Measurements from ENCODE around the gene PVALEF.

Gene PVALEF

DNA sequence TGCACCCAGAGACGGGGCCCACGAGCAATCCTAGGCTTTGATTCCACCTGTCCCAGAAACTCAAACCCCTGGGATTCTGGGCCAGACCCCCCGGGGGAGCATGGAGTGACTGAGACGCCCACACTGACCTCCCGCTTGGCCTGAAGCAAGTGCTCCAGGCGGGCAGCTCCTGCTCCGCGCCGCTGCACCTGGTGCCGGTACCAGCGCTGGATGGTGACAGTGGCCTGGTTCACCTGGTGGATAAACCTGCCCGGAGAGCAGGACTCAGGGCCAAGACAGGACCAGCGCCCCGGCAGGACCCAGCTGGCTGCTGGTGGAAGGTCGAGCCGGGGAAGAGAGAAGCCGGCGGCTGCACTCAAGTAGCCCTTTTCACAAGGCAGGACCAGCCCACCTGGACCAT lies 34.9 kb downstream of the PVALEF start:
- Histone ChIP-seq H3K4me1 (peaks cover 68% of the 10 kb centered on the region), H3K27me3 (no peaks in the 10 kb centered on the region), H3K4me2 (peak overlapping the region; percentile 81), H3K27ac (peak overlapping the region; percentile 75), H3K9me3 (no peaks in the 10 kb centered on the region), H3K9ac (no peak overlapping the region), H3K36me3 (peaks cover 67% of the 10 kb centered on the region), H4K20me1 (0 out of 2 replicates have a peak, but pooled peaks cover 16% of the 10 kb centered on the region), H3K4me3 (no peak overlapping the region)
- TF ChIP-seq Cebpa-rat (IDR thresholded peaks at IDR 0.05) = no peak

DNA sequence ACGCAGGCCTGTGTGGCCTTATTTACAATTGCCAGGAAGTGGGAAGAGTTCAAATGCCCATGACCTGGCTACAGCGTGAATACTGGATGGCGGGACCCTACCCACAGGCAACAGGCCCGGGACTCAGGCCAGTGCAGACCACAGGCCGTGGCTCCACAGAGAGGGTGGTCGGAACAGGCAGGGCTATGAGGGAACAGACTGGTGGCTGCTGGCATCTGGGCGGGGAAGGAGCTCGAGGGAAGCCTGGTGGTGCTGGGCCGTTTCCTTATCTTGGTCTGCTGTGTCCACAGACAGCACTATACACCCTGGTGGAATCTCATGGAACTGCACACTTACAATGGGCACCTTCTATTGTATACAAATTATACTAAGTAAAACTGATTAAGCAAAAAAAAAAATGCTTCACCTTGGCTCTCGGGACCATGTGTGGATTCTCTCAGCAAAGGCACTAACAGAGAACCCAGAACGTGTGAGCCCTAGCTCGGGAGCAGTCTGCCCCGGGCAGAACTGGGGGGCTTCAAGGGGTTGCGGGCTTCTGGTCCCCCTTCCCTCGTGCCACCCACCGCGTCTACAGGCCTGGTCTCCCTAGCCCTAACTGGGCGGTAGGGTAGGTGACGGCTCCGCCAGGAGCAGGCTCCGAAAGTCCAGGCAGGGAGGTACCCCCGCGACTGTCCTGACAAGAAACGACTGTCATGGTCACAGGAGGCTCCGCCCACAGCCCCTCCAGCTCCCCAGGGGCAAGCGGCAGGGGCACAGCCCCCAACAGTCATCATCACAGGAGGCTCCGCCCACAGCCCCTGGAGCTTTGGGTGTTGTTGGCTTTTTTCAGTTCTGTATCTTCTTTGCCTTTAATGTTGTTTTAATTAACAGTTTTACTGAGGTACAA lies 35.6 kb downstream of the PVALEF start:
- Histone ChIP-seq H3K4me2 (peak overlapping the region; percentile 81), H3K27me3 (no peaks in the 10 kb centered on the region), H3K4me3 (no peak overlapping the region), H3K9me3 (no peaks in the 10 kb centered on the region), H3K9ac (0 out of 2 replicates have a peak overlapping the region, but pooled peaks have one; percentile 40), H4K20me1 (peaks cover 21% of the 10 kb centered on the region; the same call in 1 of the 2 replicates), H3K36me3 (peaks cover 60% of the 10 kb centered on the region), H3K4me1 (peaks cover 73% of the 10 kb centered on the region), H3K27ac (peak overlapping the region; percentile 75)
- TF ChIP-seq Cebpa-rat (IDR thresholded peaks at IDR 0.05) = no peak

DNA sequence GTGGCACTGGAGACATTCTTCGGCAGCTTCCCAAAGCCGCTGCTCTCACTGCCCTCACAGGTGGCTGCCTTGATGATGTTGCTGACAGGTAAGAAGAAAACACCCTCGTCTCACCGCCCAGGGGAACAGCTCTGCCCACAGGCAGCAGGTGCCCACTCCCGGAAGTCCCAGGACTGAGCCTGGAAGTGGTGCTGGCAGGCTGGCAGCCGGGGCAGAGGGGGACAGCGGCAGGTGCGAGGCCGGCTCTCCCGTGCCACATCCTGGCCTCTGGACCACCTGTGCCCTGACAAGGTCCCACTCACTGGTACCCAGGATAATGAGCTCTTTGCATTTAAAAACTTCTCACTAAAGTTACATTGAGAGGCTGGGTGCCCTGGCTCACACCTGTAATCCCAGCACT lies 37.0 kb downstream of the PVALEF start:
- peaks cover 46% of the 10 kb centered on the region for H3K36me3 ChIP-seq
- H3K27ac ChIP-seq = no peak overlapping the region
- H3K4me1 ChIP-seq = peaks cover 81% of the 10 kb centered on the region

DNA sequence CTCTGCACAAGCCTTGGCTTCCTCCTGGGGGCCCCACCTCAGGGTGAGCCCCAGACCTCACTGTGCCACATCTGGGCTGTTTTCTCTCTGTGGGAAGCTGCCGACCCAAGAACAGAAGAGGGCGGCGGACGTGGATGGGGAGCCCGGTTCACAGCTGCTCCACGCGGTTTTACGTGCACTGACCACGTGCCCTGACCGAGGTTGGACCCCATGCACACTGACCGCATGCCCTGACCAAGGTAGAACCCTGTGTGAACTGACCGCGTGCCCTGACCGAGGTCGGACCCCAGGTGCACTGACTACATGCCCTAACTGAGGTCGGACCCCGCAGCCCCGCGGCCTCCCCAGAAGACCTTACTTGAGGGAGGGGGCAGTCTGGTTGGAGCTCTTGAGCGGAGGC lies 37.8 kb downstream of the PVALEF start:
- Histone ChIP-seq H3K9ac (no peak overlapping the region), H4K20me1 (peaks cover 40% of the 10 kb centered on the region), H3K9me3 (no peaks in the 10 kb centered on the region), H3K4me1 (peaks cover 79% of the 10 kb centered on the region), H3K27ac (no peak overlapping the region), H3K4me2 (no peak overlapping the region), H3K27me3 (no peaks in the 10 kb centered on the region), H3K36me3 (peaks cover 41% of the 10 kb centered on the region), H3K4me3 (no peak overlapping the region)
- TF ChIP-seq Cebpa-rat (IDR thresholded peaks at IDR 0.05) = no peak

More for the DNA sequence above, 37.0 kb downstream of the PVALEF start:
- no peak overlapping the region for H3K9ac ChIP-seq
- H3K4me2 ChIP-seq = peak overlapping the region; percentile 31
- TF ChIP-seq Cebpa-rat (IDR thresholded peaks at IDR 0.05) = no peak
- peaks cover 35% of the 10 kb centered on the region for H4K20me1 ChIP-seq
- no peak overlapping the region for H3K4me3 ChIP-seq
- H3K9me3 ChIP-seq = no peaks in the 10 kb centered on the region
- no peaks in the 10 kb centered on the region for H3K27me3 ChIP-seq

DNA sequence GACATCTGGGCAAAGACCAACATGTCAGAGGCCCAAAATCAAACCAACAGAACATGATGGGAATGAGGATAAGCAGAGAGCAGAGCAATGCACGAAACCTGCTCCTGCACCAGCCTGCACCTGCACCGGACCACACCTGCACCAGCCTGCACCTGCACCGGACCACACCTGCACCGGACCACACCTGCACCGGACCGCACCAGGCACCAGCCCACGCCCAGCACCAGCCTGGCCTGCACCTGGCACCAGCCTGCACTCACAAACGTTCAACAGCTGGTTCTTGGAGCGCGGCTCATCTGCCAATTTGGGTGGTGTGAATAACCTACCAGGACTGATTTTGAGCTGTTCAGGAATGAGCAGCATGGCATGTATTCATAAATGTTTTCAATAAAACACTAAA lies 39.3 kb downstream of the PVALEF start:
- H3K9ac ChIP-seq = no peak overlapping the region
- peaks cover 36% of the 10 kb centered on the region for H3K36me3 ChIP-seq
- H3K4me2 ChIP-seq = peak overlapping the region; percentile 34; the same call in 1 of the 2 replicates
- no peak overlapping the region for H3K4me3 ChIP-seq
- H3K4me1 ChIP-seq = peaks cover 85% of the 10 kb centered on the region
- H3K27me3 ChIP-seq = no peaks in the 10 kb centered on the region
- peaks cover 50% of the 10 kb centered on the region for H4K20me1 ChIP-seq
- no peaks in the 10 kb centered on the region for H3K9me3 ChIP-seq
- H3K27ac ChIP-seq = no peak overlapping the region
- no peak for TF ChIP-seq Cebpa-rat (IDR thresholded peaks at IDR 0.05)

DNA sequence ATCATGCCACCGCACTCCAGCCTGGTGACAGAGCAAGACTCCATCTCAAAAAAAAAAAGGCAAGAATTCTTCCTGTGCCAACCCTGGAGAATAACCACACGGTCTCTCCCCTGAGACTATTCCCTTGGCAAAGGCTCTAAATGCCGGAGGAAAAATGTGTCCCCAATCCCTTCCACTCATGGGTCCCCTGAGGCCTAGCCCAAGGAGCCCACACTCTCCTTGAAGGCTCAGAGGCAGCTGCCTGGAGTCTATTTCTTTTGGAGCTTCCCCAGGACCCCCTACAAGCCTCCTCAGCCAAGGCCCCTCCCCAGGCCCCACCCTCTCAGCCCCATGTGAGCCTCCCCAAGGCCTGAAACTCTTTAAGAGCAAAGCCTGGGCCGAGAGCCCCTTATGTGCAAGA lies 40.9 kb downstream of the PVALEF start:
- Histone ChIP-seq H3K27me3 (no peaks in the 10 kb centered on the region), H4K20me1 (peaks cover 61% of the 10 kb centered on the region), H3K36me3 (peaks cover 27% of the 10 kb centered on the region), H3K9me3 (no peaks in the 10 kb centered on the region), H3K4me3 (no peak overlapping the region), H3K27ac (0 out of 2 replicates have a peak overlapping the region, but pooled peaks have one; percentile 72), H3K4me1 (peaks cover 83% of the 10 kb centered on the region), H3K4me2 (peak overlapping the region; percentile 66), H3K9ac (no peak overlapping the region)
- TF ChIP-seq Cebpa-rat (IDR thresholded peaks at IDR 0.05) = no peak

DNA sequence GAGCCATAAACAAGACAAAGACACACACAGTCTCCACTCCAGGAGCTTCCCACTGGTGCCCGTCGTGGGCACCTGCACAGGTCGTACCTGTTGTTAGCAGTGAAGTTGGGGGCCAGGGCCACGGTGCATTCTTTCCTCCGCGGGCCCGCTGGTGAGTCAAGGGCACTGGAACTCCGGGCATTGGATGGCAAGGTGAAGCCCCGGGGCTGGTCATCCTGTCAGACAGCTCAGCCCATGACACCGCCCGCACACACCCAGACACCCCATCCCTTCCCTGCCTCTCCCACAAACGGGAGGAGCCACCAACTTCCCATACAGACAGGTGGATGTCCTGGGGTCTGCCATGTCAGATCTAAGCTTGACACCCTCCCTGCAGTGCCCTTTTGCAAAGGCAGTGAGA lies 41.4 kb downstream of the PVALEF start:
- Histone ChIP-seq H3K9me3 (no peaks in the 10 kb centered on the region), H3K4me2 (peak overlapping the region; percentile 66), H4K20me1 (peaks cover 66% of the 10 kb centered on the region), H3K36me3 (peaks cover 27% of the 10 kb centered on the region), H3K4me1 (peaks cover 83% of the 10 kb centered on the region), H3K9ac (no peak overlapping the region), H3K4me3 (no peak overlapping the region), H3K27me3 (no peaks in the 10 kb centered on the region), H3K27ac (peak overlapping the region; percentile 72; the same call in 1 of the 2 replicates)
- no peak for TF ChIP-seq Cebpa-rat (IDR thresholded peaks at IDR 0.05)

DNA sequence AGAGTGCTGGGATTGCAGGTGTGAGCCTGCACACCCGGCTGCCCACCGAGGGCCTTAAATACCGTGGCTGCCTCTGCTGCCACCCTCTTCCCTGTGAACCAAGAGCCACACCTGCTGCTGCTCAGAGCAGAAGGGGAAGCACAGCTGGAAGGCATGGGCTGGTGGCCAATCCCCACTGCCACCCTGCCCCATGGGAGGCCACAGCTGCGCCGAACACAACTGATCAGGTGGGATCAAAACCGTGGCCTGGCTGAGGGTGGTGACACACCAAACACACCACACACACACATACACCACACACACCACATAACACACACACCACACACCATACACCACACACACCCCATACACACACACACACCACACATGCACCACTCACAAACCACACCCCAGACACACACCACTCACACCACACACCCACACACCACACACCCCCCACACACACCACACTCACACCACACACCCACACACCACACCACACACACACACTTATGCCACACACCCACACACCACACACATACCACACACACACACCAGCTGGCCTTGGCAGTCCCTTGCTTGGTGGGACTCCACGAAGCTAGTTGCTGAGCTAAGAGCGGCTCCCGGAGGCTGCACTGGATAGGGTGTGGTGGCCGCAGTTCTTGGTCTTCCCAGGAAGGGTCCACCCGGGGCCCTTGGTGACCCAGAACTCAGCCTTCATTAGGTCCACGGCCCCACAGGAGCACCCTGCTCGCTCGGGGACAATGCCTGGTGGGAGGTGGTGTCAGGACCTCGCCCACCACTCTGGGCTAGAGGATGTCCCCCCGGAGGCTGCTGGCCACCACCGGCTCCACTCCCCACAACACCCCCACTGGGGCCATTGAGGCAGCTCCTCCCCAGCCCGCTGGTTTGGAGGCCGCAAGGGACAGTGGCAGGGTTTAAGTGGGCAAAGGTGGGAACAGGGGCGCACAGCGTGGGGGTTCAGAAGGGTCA lies 42.6 kb downstream of the PVALEF start:
- Histone ChIP-seq H3K4me1 (peaks cover 81% of the 10 kb centered on the region), H3K4me2 (peak overlapping the region; percentile 66), H3K9ac (no peak overlapping the region), H3K4me3 (no peak overlapping the region), H3K27me3 (no peaks in the 10 kb centered on the region), H3K27ac (peak overlapping the region; percentile 72), H4K20me1 (peaks cover 75% of the 10 kb centered on the region), H3K36me3 (peaks cover 26% of the 10 kb centered on the region), H3K9me3 (no peaks in the 10 kb centered on the region)
- TF ChIP-seq Cebpa-rat (IDR thresholded peaks at IDR 0.05) = no peak

DNA sequence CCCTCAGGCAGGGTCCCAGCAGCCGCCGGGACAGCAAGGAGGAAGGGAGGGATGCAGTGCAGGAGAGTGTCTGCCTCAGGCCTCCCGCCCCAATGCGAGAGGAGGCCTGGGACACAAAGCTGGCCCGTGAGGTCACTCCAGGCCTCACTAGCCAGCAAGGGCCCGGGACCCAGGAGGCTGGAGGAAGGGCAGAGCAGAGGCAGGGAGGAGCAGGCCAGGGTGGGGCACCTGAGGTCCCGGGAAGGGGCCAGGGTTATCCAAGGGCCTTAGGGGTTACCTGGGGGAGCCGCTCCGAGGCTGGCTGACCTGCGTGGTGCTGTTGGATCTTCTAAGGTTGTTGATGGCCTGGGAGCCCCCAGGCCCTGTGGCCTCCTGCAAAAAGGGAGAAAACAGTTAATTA lies 43.3 kb downstream of the PVALEF start:
- no peak overlapping the region for H3K4me2 ChIP-seq
- 0 out of 2 replicates have a peak overlapping the region, but pooled peaks have one; percentile 4 for H3K27ac ChIP-seq
- TF ChIP-seq Cebpa-rat (IDR thresholded peaks at IDR 0.05) = no peak
- H3K4me3 ChIP-seq = no peak overlapping the region
- H3K36me3 ChIP-seq = peaks cover 22% of the 10 kb centered on the region
- no peaks in the 10 kb centered on the region for H3K9me3 ChIP-seq
- no peak overlapping the region for H3K9ac ChIP-seq
- no peaks in the 10 kb centered on the region for H3K27me3 ChIP-seq
- H4K20me1 ChIP-seq = peaks cover 78% of the 10 kb centered on the region
- peaks cover 77% of the 10 kb centered on the region for H3K4me1 ChIP-seq

All from BLaER1 (cell line).